GM21381 (cell line): ENCODE results near the gene TSC22D3.

ENCODE experiments used
- ATAC-seq: cut with Tn5 transposase; IDR thresholded peaks from one replicate; pipeline ENCODE4 v1.9.1; 2021; ENCODE audit warnings: mild to moderate bottlenecking, moderate library complexity; ENCODE audit not compliant: unreplicated experiment

The TSC22D3 gene

GRCh38 chrX:107760304-107761077, 15.1 kb downstream of the TSC22D3 start:
- no peak for ATAC-seq

DNA sequence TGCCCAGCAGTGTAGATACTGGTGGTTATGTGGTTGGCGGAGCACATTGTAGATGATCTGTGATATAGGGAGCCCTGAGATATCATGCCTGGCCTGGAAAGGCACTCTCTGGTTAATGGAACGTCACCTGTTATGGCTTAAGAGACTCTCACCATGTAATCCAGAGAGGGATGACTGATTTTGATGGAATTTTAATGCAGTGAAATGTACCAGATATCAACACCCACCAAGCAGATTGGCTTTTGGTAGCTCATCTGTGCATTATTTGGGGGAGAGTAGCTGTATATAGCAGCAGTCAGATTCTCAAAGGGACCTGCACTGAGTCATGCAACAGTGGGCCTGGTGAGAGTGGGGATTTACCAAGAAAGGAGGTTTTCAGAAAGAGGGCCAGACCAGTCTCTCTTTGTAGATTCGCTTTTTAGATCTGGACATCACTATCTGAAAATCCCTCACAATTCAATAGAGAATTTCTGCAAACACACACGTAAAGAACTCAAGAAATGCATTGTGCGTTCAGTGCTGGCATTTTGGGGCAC, 17.3 kb downstream of the TSC22D3 start:
- no peak for ATAC-seq

DNA sequence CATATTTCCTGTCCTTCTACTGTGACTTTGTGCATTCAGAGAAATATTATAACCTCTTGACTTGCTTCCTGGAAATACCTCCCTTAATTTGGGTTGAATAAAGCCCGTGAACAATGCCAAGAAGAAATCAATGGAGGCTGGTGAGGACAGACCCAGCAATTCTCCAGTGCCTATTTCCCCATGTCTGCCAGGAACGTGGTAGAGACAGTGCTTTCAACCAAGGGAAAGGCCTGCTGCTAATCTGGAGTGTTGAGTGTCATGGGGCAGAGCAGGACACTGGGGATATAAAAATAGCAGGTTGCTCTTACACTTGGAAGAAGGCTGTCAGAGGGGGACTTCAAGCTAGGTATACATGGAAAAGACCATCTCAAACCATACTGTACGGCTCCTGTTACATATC, 19.9 kb downstream of the TSC22D3 start:
- no peak for ATAC-seq

DNA sequence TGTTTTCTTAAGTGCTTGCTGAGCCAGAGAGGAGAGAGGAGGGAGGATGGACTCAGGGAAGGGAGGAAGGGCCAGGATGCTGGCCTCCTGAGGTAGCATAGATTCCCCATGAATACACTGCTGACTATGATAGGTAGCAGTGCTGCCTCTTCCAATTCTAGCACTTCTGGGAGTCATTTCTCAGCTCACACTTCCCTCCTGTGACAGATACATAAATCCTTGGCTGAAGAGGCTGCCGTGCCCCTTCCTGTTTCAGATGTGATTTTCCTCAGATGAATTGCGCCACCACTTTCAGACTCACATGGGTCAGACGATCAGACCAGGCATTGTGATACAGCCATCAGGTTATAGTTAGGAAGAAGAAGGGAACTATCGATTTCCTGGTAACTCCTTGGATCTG, 22.4 kb downstream of the TSC22D3 start:
- ATAC-seq: no peak

- no peak for ATAC-seq
Measured at GRCh38 chrX:107752714-107753113, 22.9 kb downstream of the TSC22D3 start.

GRCh38 chrX:107752043-107752442, 23.5 kb downstream of the TSC22D3 start:
- ATAC-seq: no peak

- ATAC-seq: no peak
Measured at GRCh38 chrX:107750861-107751445, 24.6 kb downstream of the TSC22D3 start.

GRCh38 chrX:107750263-107750662, 25.3 kb downstream of the TSC22D3 start:
- no peak for ATAC-seq

DNA sequence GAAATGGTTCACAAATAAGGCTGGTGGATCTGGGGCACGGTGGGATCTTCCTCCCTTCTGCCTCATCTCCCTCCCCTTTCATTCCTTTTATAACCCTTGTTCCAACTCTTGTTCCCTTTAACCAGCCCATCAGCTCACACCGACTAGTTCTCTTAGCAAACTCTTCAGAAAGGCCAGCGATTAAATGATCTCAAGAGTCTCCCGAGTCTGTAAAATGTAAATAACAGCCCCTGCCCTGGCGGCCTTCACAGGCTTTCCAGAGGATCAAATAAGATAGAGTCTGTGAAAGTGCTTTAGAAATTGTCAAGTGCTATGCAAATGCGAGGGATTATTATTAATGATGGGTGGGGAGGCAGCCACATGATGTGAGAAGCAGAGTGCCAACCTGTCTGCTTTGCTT, 27.1 kb downstream of the TSC22D3 start:
- no peak for ATAC-seq

DNA sequence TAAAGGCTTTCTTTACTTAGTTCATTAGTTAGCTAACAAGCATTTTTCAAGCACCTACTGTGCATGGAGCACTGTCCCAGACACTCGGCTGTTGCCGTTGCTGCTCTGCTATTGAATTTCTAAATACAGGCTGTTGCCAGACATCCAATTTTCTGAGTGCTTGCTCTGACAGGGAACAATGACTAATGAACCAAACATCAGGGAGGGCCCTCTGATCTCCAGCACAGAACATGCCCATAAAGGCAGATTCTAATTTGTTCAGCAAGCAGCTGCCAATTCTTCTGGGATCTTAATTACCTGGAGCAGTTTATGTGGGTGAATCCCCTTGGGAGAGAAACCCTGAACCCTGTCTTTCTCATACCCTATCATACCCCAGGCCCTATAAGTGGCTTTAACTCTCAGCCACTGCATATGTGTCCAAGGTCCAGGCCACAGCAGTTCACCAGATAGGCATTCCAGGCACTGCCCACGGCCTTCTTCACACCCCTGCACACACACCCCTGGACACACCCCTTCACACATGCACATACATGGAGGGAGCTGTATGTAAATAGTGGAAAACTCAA, 27.9 kb downstream of the TSC22D3 start:
- ATAC-seq: no peak

DNA sequence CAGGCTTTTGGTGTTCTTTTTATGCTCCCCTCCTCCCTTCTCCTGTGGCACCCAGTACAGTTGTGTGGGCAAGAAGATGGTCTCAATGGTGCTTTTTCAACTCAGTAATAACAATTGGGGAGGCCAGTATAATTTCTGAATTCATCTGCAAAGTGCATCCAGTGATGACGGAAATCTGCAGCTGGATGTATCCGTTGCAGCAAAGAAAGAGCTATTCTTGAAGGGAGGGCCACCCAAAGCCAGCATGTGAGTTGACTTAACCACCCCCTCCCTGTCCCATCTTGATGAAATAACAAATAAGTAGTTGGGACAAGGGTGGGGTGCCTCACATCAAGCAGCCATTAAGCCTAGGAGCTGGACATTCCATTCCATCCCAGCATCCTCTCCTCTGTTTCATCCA, 30.7 kb downstream of the TSC22D3 start:
- no peak for ATAC-seq

DNA sequence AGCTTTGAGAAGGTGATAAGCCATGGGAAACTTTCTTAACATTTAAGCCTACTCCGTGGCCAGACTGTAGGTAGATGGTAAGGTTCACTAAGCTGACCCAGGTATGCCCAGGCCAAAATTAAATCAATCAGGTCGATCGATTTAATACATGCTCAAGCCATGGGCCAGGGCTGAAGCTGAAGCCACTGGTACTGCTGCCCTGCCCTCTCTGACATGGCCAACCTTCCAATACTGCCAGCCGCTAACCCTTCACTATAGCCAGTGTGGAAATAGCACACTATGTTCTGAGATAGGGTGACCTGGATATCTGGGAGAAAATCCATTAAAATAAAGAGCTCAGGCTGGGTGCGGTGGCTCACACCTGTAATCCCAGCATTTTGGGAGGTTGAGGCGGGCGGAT, 31.6 kb downstream of the TSC22D3 start:
- no peak for ATAC-seq

DNA sequence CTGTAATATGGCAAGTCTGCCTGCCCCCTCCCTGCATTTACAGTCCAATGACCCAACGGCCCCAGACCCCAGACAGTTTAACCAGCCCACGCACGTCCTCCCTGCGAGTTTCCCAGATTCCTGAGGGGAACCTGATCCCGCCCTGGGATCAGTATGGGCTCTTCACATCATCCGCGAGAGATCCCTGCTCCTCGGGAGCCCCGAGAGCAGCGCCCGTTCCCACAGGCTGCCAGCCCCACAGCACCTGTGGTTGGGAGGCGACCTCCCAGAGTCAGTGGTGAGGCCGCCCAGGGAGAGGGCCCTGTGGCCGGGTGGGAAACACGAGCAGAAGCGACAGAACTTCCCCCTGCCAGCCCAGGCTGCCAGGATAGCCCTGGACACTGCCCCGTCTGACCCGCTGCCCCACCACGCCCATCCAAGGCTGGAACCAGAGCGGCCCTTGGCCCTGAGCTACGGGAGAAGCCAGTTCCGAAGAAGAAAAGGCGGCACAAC, 32.8 kb downstream of the TSC22D3 start:
- ATAC-seq: no peak

GRCh38 chrX:107741404-107741790, 34.2 kb downstream of the TSC22D3 start:
- peak; percentile 28 for ATAC-seq

DNA sequence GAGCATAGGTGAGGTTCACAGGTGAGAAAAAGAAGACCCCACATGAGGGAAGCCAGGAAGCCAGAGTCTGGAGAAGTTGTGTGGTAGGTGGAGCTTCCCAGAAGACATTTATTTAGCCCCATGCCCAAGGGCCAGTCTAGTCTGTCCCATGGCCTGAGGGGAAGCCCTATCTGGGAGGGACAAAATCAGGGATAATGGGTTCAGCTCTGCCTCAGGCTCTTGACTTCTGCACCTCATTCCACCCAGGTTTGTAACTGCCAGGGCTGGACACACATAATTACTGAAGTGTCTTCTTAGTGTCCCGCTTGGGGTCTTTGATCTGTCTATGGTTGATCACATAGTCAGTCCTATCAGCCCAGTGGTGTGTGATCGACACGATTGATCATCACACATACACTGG, 36.0 kb downstream of the TSC22D3 start:
- no peak for ATAC-seq

GRCh38 chrX:107738768-107739167, 36.8 kb downstream of the TSC22D3 start:
- ATAC-seq: no peak

- no peak for ATAC-seq
Measured at GRCh38 chrX:107738272-107738671, 37.3 kb downstream of the TSC22D3 start.

DNA sequence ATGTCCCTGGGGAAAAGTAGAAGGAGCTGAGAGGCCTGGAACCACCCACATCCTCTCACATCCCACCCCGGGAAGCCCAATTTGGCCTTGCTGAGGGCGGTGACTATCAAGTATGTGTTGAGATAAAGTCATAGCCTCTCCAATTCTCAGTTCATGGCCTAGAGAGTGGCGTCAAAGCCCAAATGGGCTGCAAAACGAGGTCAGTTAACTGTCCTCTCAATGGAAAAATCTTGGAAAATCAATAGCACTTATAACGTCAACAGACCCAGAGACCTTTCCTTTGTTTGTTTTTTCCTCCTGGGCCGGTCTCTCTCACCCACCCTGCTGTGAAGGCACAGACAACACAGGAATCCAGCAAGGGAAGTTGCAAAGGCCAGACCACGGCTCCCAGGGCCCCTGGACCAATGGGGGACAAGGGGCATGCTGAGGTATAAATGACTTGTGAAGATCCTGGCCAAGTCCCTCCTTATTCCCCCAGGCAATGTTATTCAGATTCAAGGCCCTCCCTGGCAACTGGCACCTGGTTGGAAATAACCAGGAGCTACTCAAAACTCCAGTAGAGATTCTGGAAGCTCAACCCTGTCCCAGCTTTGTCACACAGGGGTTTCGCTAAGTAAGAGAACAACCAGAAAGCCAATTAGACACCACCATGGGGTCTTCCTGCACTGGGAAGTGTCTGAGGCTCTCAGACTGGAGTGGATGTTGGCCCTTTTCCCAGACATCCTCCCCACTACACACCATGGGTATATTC, 38.6 kb downstream of the TSC22D3 start:
- no peak for ATAC-seq

DNA sequence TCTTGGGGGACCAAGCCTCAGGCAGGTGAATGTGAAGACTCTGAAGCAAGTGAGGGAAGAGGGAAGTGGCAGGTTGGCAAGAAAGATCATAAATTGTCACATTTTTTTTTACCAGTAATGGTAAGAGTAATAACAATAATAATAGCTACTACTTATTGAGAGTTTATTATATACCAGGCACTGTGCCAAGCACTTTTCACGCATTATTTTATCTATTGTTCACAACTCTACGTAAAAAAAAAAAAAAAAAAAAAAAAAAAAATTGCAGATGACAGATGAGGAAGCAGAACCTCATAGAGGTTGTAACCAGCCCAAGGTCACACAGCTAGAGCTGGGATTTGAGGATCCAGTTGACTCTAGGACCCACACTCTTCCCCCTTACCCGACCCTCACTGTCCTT, 40.9 kb downstream of the TSC22D3 start:
- ATAC-seq: no peak

GRCh38 chrX:107733686-107734085, 41.9 kb downstream of the TSC22D3 start:
- no peak for ATAC-seq

DNA sequence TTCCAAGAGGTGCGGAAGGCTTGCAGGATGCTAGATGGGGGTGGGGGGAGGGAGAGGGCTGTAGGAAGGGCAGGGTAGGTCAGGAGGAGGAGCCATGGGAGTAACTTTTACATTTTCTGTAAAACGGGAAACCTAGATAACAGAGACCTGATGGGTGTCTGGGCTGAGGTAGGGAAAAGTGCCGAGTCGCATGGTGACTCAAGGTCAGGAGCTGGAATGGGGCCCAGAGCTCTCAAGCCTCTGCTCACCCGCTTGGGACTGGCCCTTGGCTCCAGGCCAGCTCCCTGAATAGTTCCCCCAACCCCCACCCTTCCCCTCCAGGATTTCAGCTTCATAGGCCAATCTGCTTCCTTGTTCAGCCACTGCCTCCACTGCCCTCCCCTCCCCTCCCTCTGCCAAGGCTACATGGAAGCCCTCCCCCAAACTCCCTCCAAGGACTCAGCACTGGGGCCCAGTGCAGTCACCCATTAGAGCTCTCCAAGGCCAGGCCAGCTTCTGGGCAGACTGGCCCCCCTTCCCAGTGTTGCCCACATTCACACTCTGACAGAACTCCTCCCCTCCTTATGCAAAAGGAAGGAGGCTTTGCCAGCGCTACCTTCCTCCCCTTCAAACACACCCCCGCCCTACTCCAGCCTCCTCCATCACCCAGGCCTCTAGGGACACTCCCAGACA, 43.6 kb downstream of the TSC22D3 start:
- ATAC-seq: no peak
